GM23338 (cell line): ENCODE results near the gene ADA. TPM values are rescaled to one million over a fixed set of nuclear protein-coding genes. Genes with fewer than 3 reads are reported as not detected.

Source experiments
- ATAC-seq: fragments of 200-7000 bp; cut with Tn5 transposase; 3 replicates; pipeline ENCODE4 v1.9.1; 2020
- DNase-seq: peaks from one replicate; pipeline ENCODE4 v3.0.0-alpha.2; 2015; ENCODE audit warnings: low spot score
- H2AFZ ChIP-seq: fragments of 200-600 bp; sonication (generic); 2 replicates; pipeline ENCODE4 v1.8.0; 2016; ENCODE audit warnings: antibody characterized with exemption, mild to moderate bottlenecking, moderate library complexity
- H3F3A ChIP-seq: fragments of 200-600 bp; sonication (generic); replicated peaks from 2 replicates; pipeline ENCODE4 v1.8.0; 2017; ENCODE audit warnings: antibody characterized with exemption, mixed run types, low read depth
- H3K27ac ChIP-seq: fragments of 200-600 bp; sonication (generic); 2 replicates; pipeline ENCODE4 v1.6.1; 2016; ENCODE audit warnings: low read depth
- H3K27me3 ChIP-seq: fragments of 200-600 bp; sonication (generic); 2 replicates; pipeline ENCODE4 v1.8.0; 2016; ENCODE audit warnings: mild to moderate bottlenecking, mixed run types, moderate library complexity; ENCODE audit not compliant: insufficient read depth
- H3K36me3 ChIP-seq: fragments of 200-600 bp; sonication (generic); 2 replicates; pipeline ENCODE4 v1.8.0; 2016; ENCODE audit warnings: mild to moderate bottlenecking; ENCODE audit not compliant: insufficient read depth
- H3K4me1 ChIP-seq: fragments of 200-600 bp; sonication (generic); 2 replicates; pipeline ENCODE4 v1.8.0; 2016; ENCODE audit warnings: mild to moderate bottlenecking, moderate library complexity; ENCODE audit not compliant: insufficient read depth
- H3K4me2 ChIP-seq: fragments of 200-600 bp; sonication (generic); 2 replicates; pipeline ENCODE4 v1.7.1; 2017; ENCODE audit warnings: mixed run types
- H3K4me3 ChIP-seq: fragments of 200-600 bp; sonication (generic); 2 replicates; pipeline ENCODE4 v1.6.1; 2016; ENCODE audit warnings: mixed run types
- H3K79me2 ChIP-seq: fragments of 200-600 bp; sonication (generic); replicated peaks from 2 replicates; pipeline ENCODE4 v1.8.0; 2017; ENCODE audit warnings: mild to moderate bottlenecking; ENCODE audit not compliant: insufficient read depth
- H3K9me2 ChIP-seq: fragments of 200-600 bp; sonication (generic); 2 replicates; pipeline ENCODE4 v1.8.0; 2017; ENCODE audit not compliant: insufficient read depth
- H4K20me1 ChIP-seq: fragments of 200-600 bp; sonication (generic); replicated peaks from 2 replicates; pipeline ENCODE4 v1.8.0; 2017; ENCODE audit warnings: mild to moderate bottlenecking; ENCODE audit not compliant: insufficient read depth
- H3K27ac Mint-ChIP-seq: 2 replicates; pipeline ENCODE4 v1.8.0; 2020; ENCODE audit warnings: inconsistent platforms, mild to moderate bottlenecking, moderate library complexity, mixed read lengths
- H3K27me3 Mint-ChIP-seq: 3 replicates; pipeline ENCODE4 v1.8.0; 2022; ENCODE audit warnings: low read depth, mild to moderate bottlenecking, moderate library complexity, mixed read lengths, inconsistent platforms; ENCODE audit not compliant: insufficient read depth, poor library complexity
- H3K36me3 Mint-ChIP-seq: 3 replicates; pipeline ENCODE4 v1.8.0; 2021; ENCODE audit warnings: low read depth, mild to moderate bottlenecking, inconsistent platforms, moderate library complexity, mixed read lengths
- H3K4me1 Mint-ChIP-seq: 3 replicates; pipeline ENCODE4 v1.8.0; 2020; ENCODE audit warnings: mild to moderate bottlenecking, inconsistent platforms, mixed read lengths
- H3K4me3 Mint-ChIP-seq: 3 replicates; pipeline ENCODE4 v1.8.0; 2021; ENCODE audit warnings: moderate library complexity, mild to moderate bottlenecking, inconsistent platforms, mixed read lengths
- H3K9me3 Mint-ChIP-seq: 3 replicates; pipeline ENCODE4 v1.8.0; 2020; ENCODE audit warnings: moderate library complexity, mild to moderate bottlenecking, inconsistent platforms, mixed read lengths
- CREB1 ChIP-seq: fragments of 250-450 bp; sonication (Bioruptor Pico); IDR thresholded peaks from 2 replicates; pipeline ENCODE4 v1.5.0; 2020; ENCODE audit warnings: low read depth, mild to moderate bottlenecking, moderate library complexity
- ETS1 ChIP-seq: IDR thresholded peaks from 2 replicates; pipeline ENCODE4 v1.6.1; 2016; ENCODE audit warnings: antibody characterized with exemption
- EZH2 ChIP-seq: fragments of 200-600 bp; sonication (generic); IDR thresholded peaks from one replicate; pipeline ENCODE4 v1.8.0; 2017; ENCODE audit warnings: antibody characterized with exemption, mild to moderate bottlenecking, low read depth; ENCODE audit not compliant: unreplicated experiment
- EZH2phosphoT487 ChIP-seq: fragments of 200-600 bp; sonication (generic); IDR thresholded peaks from one replicate; pipeline ENCODE4 v1.8.1; 2018; ENCODE audit warnings: antibody characterized with exemption; ENCODE audit not compliant: unreplicated experiment
- JUNB ChIP-seq: IDR thresholded peaks from one replicate; pipeline ENCODE4 v1.6.1; 2016; ENCODE audit warnings: antibody characterized with exemption; ENCODE audit not compliant: unreplicated experiment
- NANOG ChIP-seq: IDR thresholded peaks from 2 replicates; pipeline ENCODE4 v1.6.1; 2016; ENCODE audit warnings: antibody characterized with exemption, borderline replicate concordance
- POLR2AphosphoS5 ChIP-seq: IDR thresholded peaks from 2 replicates; pipeline ENCODE4 v1.6.1; 2016; ENCODE audit warnings: antibody characterized with exemption, low read depth
- STAT1 ChIP-seq: IDR thresholded peaks from one replicate; pipeline ENCODE4 v1.6.1; 2016; ENCODE audit warnings: antibody characterized with exemption; ENCODE audit not compliant: unreplicated experiment
- ZNF114 ChIP-seq: fragments of 250-450 bp; sonication (Bioruptor Pico); IDR thresholded peaks from 2 replicates; pipeline ENCODE4 v1.5.0; 2020; ENCODE audit warnings: mild to moderate bottlenecking, moderate library complexity
- ZNF331 ChIP-seq: fragments of 250-450 bp; sonication (Bioruptor Pico); IDR thresholded peaks from 2 replicates; pipeline ENCODE4 v1.5.0; 2020; ENCODE audit warnings: low read depth, mild to moderate bottlenecking, moderate library complexity
- polyA plus RNA-seq: library from polyadenylated mRNA; unstranded; fragments of >200 nt; fragmentation: Nextera tagmentation; extraction: Ambion mirVana; gene quantifications from 2 replicates; pipeline ENCODE4 v1.2.1, GENCODE V29; 2016
- total RNA-seq: library from RNA; depleted of rRNA; stranded (reverse); fragments of >200 nt; shearing (Covaris generic); gene quantifications from 2 replicates; pipeline ENCODE4 v1.2.3, GENCODE V29; 2014
- TF ChIP-seq, protein P1 (sequence below): IDR thresholded peaks from one replicate; pipeline ENCODE4 v1.6.1; 2018; ENCODE audit warnings: antibody characterized with exemption; ENCODE audit not compliant: unreplicated experiment
- TF ChIP-seq, protein P2 (sequence below): fragments of 250-450 bp; sonication (Bioruptor Pico); IDR thresholded peaks from 2 replicates; pipeline ENCODE4 v1.5.0; 2020; ENCODE audit warnings: mild to moderate bottlenecking, moderate library complexity
- TF ChIP-seq, protein P3 (sequence below), 2 experiments: fragments of 200-600 bp in 1 of 2; sonication (generic) in 1 of 2; conservative IDR thresholded peaks; 2 replicates each; pipeline versions ENCODE4 v1.5.1 to v1.6.1; 2016 to 2017; ENCODE audit warnings: antibody characterized with exemption in 2 of 2, low read depth in 2 of 2, mild to moderate bottlenecking in 2 of 2, moderate library complexity in 1 of 2

Gene ADA
- total and polyA plus RNA-seq, 2 experiments from 2014 or later, result 15.8 to 16.2 TPM

DNA sequence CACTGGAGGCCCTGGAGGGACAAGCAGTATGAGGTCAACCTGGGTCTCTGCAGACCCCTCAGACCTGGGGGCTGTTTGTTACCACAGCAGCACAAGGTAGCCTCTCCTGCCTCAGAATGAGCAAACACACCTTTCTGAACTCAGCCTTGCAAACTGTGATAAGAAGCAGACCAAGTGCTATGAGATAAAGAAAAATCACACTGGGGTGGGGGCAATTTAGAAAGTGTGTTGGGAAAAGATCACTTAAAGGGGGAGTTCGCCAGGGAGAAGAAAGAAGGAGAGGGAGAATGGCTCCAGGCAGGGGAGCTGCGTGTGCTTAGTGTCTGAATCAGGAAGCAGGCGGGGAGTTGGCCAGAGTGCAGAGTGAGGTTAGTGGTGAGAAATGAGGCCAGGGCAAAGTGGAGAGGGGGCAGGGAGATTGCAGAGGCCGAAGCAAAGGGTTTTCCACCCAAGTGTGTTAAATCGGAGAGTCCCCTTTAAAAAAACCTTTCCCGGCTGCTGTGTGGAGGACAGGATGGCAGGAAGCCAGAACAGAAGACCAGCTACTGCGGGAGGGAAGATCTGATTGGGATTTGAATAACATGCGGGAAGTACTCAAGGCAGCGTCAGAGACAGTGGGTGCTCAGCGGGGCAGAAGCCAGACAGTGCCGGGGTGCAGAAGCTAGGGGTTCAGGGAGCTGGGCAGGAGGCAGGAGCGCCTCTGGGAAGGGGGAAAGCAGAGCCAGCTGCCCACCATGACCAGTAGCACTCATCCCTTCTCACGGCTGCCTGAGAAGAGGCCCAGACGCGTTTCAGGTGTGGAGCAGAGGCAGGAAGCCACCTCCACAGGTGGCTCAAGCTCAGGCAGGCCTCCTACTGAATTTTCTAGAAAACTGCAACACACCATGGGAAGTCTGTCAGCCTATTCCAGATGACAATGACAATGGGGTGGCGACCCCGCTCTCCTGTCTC lies 9.0 kb downstream of the ADA start:
- Histone ChIP-seq H3F3A (no peaks in the 10 kb centered on the region), H3K4me1 (peaks cover 25% of the 10 kb centered on the region), H3K36me3 (no peaks in the 10 kb centered on the region), H3K79me2 (no peaks in the 10 kb centered on the region), H3K27me3 (no peaks in the 10 kb centered on the region), H2AFZ (peak overlapping the region; percentile 16; the same call in 1 of the 2 replicates), H3K27ac (peak overlapping the region; percentile 82), H3K4me2 (peak overlapping the region; percentile 70), H3K4me3 (no peak overlapping the region; the same call in 1 of the 2 replicates), H3K9me2 (no peaks in the 10 kb centered on the region), H4K20me1 (no peaks in the 10 kb centered on the region)
- ATAC-seq, result peak; percentile 73
- Mint-ChIP-seq H3K27me3 (peaks cover 40% of the 10 kb centered on the region), H3K27ac (peak overlapping the region; percentile 96), H3K4me1 (peaks cover 48% of the 10 kb centered on the region), H3K36me3 (peaks cover 19% of the 10 kb centered on the region), H3K4me3 (peak overlapping the region; percentile 46), H3K9me3 (peaks cover 6% of the 10 kb centered on the region)
- no peak for TF ChIP-seq STAT1
- TF ChIP-seq NANOG, result no peak
- no peak for TF ChIP-seq EZH2phosphoT487
- no peak for TF ChIP-seq ZNF114 (CRISPR knock-in tag)
- no peak for TF ChIP-seq EZH2
- TF ChIP-seq JUNB, result no peak
- TF ChIP-seq ZNF331 (CRISPR knock-in tag), result peak; percentile 20; the same call in 1 of the 2 replicates
- TF ChIP-seq, protein P1, sequence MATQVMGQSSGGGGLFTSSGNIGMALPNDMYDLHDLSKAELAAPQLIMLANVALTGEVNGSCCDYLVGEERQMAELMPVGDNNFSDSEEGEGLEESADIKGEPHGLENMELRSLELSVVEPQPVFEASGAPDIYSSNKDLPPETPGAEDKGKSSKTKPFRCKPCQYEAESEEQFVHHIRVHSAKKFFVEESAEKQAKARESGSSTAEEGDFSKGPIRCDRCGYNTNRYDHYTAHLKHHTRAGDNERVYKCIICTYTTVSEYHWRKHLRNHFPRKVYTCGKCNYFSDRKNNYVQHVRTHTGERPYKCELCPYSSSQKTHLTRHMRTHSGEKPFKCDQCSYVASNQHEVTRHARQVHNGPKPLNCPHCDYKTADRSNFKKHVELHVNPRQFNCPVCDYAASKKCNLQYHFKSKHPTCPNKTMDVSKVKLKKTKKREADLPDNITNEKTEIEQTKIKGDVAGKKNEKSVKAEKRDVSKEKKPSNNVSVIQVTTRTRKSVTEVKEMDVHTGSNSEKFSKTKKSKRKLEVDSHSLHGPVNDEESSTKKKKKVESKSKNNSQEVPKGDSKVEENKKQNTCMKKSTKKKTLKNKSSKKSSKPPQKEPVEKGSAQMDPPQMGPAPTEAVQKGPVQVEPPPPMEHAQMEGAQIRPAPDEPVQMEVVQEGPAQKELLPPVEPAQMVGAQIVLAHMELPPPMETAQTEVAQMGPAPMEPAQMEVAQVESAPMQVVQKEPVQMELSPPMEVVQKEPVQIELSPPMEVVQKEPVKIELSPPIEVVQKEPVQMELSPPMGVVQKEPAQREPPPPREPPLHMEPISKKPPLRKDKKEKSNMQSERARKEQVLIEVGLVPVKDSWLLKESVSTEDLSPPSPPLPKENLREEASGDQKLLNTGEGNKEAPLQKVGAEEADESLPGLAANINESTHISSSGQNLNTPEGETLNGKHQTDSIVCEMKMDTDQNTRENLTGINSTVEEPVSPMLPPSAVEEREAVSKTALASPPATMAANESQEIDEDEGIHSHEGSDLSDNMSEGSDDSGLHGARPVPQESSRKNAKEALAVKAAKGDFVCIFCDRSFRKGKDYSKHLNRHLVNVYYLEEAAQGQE, result no peak
- TF ChIP-seq, protein P2, sequence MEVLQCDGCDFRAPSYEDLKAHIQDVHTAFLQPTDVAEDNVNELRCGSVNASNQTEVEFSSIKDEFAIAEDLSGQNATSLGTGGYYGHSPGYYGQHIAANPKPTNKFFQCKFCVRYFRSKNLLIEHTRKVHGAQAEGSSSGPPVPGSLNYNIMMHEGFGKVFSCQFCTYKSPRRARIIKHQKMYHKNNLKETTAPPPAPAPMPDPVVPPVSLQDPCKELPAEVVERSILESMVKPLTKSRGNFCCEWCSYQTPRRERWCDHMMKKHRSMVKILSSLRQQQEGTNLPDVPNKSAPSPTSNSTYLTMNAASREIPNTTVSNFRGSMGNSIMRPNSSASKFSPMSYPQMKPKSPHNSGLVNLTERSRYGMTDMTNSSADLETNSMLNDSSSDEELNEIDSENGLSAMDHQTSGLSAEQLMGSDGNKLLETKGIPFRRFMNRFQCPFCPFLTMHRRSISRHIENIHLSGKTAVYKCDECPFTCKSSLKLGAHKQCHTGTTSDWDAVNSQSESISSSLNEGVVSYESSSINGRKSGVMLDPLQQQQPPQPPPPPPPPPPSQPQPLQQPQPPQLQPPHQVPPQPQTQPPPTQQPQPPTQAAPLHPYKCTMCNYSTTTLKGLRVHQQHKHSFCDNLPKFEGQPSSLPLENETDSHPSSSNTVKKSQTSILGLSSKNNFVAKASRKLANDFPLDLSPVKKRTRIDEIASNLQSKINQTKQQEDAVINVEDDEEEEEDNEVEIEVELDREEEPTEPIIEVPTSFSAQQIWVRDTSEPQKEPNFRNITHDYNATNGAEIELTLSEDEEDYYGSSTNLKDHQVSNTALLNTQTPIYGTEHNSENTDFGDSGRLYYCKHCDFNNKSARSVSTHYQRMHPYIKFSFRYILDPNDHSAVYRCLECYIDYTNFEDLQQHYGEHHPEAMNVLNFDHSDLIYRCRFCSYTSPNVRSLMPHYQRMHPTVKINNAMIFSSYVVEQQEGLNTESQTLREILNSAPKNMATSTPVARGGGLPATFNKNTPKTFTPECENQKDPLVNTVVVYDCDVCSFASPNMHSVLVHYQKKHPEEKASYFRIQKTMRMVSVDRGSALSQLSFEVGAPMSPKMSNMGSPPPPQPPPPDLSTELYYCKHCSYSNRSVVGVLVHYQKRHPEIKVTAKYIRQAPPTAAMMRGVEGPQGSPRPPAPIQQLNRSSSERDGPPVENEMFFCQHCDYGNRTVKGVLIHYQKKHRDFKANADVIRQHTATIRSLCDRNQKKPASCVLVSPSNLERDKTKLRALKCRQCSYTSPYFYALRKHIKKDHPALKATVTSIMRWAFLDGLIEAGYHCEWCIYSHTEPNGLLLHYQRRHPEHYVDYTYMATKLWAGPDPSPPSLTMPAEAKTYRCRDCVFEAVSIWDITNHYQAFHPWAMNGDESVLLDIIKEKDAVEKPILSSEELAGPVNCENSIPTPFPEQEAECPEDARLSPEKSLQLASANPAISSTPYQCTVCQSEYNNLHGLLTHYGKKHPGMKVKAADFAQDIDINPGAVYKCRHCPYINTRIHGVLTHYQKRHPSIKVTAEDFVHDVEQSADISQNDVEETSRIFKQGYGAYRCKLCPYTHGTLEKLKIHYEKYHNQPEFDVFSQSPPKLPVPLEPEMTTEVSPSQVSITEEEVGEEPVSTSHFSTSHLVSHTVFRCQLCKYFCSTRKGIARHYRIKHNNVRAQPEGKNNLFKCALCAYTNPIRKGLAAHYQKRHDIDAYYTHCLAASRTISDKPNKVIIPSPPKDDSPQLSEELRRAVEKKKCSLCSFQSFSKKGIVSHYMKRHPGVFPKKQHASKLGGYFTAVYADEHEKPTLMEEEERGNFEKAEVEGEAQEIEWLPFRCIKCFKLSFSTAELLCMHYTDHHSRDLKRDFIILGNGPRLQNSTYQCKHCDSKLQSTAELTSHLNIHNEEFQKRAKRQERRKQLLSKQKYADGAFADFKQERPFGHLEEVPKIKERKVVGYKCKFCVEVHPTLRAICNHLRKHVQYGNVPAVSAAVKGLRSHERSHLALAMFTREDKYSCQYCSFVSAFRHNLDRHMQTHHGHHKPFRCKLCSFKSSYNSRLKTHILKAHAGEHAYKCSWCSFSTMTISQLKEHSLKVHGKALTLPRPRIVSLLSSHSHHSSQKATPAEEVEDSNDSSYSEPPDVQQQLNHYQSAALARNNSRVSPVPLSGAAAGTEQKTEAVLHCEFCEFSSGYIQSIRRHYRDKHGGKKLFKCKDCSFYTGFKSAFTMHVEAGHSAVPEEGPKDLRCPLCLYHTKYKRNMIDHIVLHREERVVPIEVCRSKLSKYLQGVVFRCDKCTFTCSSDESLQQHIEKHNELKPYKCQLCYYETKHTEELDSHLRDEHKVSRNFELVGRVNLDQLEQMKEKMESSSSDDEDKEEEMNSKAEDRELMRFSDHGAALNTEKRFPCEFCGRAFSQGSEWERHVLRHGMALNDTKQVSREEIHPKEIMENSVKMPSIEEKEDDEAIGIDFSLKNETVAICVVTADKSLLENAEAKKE (CRISPR knock-in tag), result no peak; the same call in 1 of the 2 replicates
- peak; percentile 7; the same call in 1 of the 2 replicates for TF ChIP-seq ETS1
- no peak for TF ChIP-seq POLR2AphosphoS5
- no peak for TF ChIP-seq CREB1
- TF ChIP-seq, protein P3, sequence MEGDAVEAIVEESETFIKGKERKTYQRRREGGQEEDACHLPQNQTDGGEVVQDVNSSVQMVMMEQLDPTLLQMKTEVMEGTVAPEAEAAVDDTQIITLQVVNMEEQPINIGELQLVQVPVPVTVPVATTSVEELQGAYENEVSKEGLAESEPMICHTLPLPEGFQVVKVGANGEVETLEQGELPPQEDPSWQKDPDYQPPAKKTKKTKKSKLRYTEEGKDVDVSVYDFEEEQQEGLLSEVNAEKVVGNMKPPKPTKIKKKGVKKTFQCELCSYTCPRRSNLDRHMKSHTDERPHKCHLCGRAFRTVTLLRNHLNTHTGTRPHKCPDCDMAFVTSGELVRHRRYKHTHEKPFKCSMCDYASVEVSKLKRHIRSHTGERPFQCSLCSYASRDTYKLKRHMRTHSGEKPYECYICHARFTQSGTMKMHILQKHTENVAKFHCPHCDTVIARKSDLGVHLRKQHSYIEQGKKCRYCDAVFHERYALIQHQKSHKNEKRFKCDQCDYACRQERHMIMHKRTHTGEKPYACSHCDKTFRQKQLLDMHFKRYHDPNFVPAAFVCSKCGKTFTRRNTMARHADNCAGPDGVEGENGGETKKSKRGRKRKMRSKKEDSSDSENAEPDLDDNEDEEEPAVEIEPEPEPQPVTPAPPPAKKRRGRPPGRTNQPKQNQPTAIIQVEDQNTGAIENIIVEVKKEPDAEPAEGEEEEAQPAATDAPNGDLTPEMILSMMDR (conservative IDR thresholded peaks at IDR 0.05; ENCODE audit: low read depth in 2 of 2), result peak in 1 of 2 experiments; percentile 41; a peak in 3 of 4 replicates
- DNase-seq, result peak; percentile 75
